ENCODE data around the gene TSC22D1.

- no peak for TF ChIP-seq CTCF (IDR thresholded peaks at IDR 0.05)
- TF ChIP-seq POLR2A (IDR thresholded peaks at IDR 0.05) = no peak
Measured at GRCh38 chr13:44543369-44543768, 32.8 kb downstream of the TSC22D1 start.
